GM18511 (cell line): ENCODE measurements around the gene OR2L8.

Source experiments
- ATAC-seq: cut with Tn5 transposase; IDR thresholded peaks from one replicate; pipeline ENCODE4 v1.9.1; 2021; ENCODE audit warnings: mild to moderate bottlenecking, moderate library complexity; ENCODE audit not compliant: unreplicated experiment

Gene OR2L8

DNA sequence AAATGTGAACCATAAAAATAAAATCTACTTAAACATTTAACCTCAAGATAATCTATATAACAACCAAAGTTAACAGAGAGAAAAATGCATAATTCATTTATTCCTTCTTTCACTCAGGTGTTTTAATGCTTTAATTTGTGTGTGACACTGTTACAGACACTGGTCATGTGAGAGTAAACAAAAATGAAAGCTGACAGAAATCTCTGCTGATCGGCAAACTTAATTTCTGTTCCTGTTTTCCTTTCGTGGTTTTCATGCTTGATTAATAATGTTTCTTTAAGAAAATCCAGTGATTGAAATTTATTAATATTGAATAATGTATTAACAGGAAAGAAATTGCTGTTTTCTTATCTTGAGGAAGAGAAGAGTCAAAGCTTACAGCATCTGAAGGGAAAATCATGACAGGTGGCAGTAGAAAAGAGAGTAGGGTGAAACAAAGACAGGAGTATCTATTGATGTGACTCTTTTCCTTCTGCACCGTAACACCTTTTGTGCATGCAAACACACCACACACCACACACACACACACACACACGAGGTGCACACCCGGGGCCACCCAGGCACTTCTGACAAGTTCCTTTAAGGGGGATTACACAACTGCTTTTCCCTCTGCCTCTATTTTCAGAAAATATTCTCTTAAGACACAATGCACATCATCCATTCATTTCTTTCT, 18.0 kb downstream of the OR2L8 start:
- ATAC-seq: peak; percentile 82

DNA sequence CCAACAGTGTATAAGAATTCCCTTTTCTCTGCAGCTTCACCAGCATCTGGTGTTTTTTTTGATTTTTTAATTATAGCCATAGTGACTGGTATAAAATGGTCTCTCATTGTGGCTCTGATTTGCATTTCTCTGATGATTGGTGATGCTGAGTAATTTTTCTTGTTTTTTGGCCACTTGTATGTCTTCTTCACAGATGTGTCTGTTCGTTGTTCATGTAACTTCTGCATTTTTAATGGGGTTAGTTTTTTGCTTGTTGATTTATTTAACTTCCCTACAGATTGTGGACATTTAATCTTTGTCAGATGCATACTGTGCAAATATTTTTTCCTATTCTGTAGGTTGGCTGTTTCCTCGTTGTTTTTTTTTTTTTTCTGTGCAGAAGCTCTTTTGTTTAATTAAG, 44.3 kb downstream of the OR2L8 start:
- no peak for ATAC-seq

DNA sequence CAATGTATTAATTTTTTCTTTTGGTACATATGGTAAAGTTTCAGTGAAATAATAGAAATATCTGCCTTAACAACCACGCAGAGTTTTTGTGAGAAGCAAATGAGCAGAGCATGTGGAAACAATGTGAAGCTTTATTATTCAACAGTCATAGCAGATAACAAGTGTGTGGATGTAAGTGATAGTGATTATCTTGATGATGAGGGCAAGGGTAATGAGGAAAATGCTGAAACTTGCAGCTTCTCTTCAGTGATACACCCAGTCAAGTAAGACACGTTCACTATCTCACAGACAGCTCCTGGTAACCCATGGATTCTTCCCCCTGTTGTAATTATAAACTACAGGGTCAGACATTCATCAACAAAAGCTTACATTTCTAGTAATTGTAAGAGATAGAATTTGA, 50.2 kb downstream of the OR2L8 start:
- ATAC-seq: no peak
